Measurements from ENCODE around the gene TEFM. TPM values are rescaled to one million over a fixed set of nuclear protein-coding genes. Genes with fewer than 3 reads are reported as not detected.
"Not testable (repeated sequence)": the region's sequence is repeated elsewhere in the genome, so short reads cannot be mapped to it uniquely, and the experiment has no call there.

TEFM gene
- total RNA-seq, 4 donors from 2014 or later, result 7.4 to 47.4 (median 28.6) TPM

DNA sequence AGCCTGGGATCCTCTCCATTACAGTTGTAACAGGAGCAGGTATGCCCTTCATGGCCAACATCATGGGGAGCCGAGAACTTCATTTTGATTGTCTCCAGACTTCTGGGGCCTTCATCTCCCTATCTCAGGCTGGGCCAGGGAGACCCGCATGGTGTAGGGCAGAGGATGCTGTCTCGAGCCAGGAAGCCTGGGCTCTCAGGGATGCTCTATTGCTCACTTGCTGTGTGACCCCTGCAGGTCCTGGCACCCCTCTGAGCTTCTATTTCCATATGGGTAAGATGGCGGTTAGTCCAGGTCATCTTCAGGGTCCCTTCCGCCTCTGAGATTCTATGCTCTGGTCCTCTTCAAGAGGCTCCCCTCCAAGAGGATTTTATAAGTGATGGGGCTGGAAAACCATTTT lies 44.2 kb upstream of the TEFM start:
- no peak for DNase-seq
- intact Hi-C loops (cut with DNase I; ENCODE audit: low total_unique reads), result no loop called here
- Histone ChIP-seq H3K4me1 (no peaks in the 10 kb centered on the region), H3K4me3 (no peak overlapping the region), H3K9me3 (no peaks in the 10 kb centered on the region), H3K36me3 (no peaks in the 10 kb centered on the region), H3K27me3 (no peaks in the 10 kb centered on the region), H3K27ac (no peak overlapping the region)
- TF ChIP-seq, protein P1, sequence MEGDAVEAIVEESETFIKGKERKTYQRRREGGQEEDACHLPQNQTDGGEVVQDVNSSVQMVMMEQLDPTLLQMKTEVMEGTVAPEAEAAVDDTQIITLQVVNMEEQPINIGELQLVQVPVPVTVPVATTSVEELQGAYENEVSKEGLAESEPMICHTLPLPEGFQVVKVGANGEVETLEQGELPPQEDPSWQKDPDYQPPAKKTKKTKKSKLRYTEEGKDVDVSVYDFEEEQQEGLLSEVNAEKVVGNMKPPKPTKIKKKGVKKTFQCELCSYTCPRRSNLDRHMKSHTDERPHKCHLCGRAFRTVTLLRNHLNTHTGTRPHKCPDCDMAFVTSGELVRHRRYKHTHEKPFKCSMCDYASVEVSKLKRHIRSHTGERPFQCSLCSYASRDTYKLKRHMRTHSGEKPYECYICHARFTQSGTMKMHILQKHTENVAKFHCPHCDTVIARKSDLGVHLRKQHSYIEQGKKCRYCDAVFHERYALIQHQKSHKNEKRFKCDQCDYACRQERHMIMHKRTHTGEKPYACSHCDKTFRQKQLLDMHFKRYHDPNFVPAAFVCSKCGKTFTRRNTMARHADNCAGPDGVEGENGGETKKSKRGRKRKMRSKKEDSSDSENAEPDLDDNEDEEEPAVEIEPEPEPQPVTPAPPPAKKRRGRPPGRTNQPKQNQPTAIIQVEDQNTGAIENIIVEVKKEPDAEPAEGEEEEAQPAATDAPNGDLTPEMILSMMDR (IDR thresholded peaks at IDR 0.05), result no peak
- no peak for TF ChIP-seq POLR2A (IDR thresholded peaks at IDR 0.05)

DNA sequence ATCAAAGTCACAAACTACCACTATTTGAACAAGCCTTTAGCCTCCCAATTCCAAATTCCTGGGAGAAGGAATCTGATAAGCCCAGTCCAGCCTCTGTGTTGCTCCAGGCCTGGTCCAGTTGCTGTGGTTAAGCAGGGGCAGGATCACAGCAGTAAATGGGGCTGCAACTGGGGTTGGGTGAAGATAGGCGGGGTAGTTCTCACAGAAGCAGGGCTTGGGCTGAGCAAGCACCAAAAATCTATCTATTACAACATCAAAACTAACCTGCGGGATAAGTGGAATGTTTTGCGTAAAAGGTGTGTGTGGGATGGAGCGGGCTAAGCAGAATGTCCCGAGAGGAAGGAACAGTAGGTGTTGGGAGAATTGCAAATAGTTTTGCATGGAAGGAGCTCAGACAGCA lies 41.8 kb upstream of the TEFM start:
- intact Hi-C loops (cut with DNase I; ENCODE audit: low total_unique reads), result no loop called here
- TF ChIP-seq, protein P1 (IDR thresholded peaks at IDR 0.05), result no peak
- TF ChIP-seq POLR2A (IDR thresholded peaks at IDR 0.05), result no peak
- Histone ChIP-seq H3K36me3 (no peaks in the 10 kb centered on the region), H3K27me3 (no peaks in the 10 kb centered on the region), H3K4me3 (no peak overlapping the region), H3K4me1 (no peaks in the 10 kb centered on the region), H3K27ac (no peak overlapping the region), H3K9me3 (no peaks in the 10 kb centered on the region)
- no peak for DNase-seq

DNA sequence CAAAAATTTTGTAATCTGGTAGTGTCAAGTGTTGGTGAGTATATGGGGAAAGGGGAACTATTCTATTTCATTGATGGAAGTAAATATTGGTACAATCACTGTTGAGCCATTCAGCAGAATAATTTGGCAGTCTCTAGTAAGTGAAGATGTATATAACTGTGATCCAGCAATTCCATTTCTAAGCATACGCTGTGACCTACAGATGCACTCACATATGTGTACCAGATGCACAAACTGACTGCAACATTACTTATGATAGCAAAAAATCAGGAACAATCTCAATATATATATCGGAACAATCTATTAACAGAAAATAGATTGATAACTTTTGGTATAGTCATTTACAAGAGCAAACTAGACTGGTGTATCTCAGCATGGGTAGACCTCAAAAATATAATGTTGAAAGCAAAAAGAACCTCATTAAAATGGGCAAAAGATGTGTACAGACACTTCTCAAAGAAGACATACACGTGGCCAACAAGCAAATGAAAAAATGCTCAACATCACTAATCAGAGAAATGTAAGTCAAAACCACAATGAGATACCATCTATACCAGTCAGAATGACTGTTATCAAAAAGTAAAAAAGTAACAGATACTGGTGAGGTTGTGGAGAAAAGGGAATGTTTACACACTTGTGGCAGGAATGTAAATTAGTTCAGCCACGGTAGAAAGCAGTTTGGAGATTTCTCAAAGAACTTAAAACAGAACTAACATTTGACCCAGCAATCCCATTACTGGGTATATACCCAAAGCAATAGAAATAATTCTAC lies 36.5 kb upstream of the TEFM start:
- H3K4me1 ChIP-seq, result no peaks in the 10 kb centered on the region
- H3K4me3 ChIP-seq, result no peak overlapping the region
- H3K27ac ChIP-seq, result no peak overlapping the region
- no peak for DNase-seq
- H3K36me3 ChIP-seq, result no peaks in the 10 kb centered on the region
- TF ChIP-seq, protein P1 (IDR thresholded peaks at IDR 0.05), result no peak
- TF ChIP-seq POLR2A (IDR thresholded peaks at IDR 0.05), result no peak
- intact Hi-C loops (cut with DNase I; ENCODE audit: low total_unique reads), result no loop called here
- H3K9me3 ChIP-seq, result no peaks in the 10 kb centered on the region
- no peaks in the 10 kb centered on the region for H3K27me3 ChIP-seq

DNA sequence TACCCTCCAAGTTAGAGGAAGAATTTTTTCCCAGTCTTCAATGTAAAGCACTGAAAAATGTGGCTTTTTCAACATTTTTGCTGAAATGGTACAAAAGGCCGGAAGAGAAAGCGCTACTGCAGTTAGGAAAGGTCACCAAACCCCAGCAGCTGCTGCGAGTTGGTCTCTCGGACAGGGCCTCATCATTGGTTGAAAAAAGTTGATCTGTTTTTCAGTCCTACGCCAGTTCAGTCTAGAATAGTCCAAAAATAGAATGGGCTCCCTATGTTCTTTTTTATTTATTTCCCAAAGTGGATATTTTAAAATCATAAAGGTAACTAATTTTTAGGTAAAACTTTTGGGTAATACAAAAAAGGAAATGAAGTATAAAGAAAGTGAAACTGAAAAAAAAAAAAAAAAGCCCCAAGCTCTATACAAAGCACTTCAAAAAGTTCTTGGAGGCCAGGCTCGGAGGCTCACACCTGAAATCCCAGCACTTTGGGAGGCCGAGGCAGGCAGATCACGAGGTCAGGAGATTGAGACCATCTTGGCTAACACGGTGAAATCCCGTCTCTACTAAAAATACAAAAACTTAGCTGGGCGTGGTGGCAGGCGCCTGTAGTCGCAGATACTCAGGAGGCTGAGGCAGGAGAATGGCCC lies 33.1 kb upstream of the TEFM start:
- Histone ChIP-seq H3K4me3 (no peak overlapping the region), H3K9me3 (no peaks in the 10 kb centered on the region), H3K36me3 (no peaks in the 10 kb centered on the region), H3K27ac (no peak overlapping the region), H3K4me1 (no peaks in the 10 kb centered on the region), H3K27me3 (no peaks in the 10 kb centered on the region)
- no peak for TF ChIP-seq POLR2A (IDR thresholded peaks at IDR 0.05)
- TF ChIP-seq, protein P1 (IDR thresholded peaks at IDR 0.05), result no peak
- no peak for DNase-seq
- intact Hi-C loops (cut with DNase I; ENCODE audit: low total_unique reads), result no loop called here

DNA sequence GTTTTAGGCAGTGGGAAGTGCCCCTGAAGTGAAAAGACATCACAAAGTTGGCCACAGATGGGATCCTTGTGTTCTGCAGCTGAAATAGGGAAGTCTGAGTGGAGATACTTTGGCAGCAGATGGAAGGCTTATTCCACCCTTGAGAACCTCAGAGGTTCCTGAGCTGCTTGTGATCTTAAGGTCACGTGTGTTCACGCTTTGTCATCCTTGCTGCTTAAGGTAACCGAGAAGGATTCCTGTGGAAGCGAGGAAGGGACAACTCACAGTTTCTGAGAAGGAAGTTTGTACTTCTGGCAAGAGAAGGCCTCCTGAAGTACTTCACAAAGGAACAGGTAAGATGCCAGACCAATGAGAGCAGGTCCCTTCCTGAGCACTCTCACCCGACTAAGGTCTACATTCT lies 27.9 kb upstream of the TEFM start:
- Histone ChIP-seq H3K27ac (no peak overlapping the region), H3K9me3 (no peaks in the 10 kb centered on the region), H3K4me3 (no peak overlapping the region), H3K4me1 (no peaks in the 10 kb centered on the region), H3K27me3 (no peaks in the 10 kb centered on the region), H3K36me3 (no peaks in the 10 kb centered on the region)
- TF ChIP-seq, protein P1 (IDR thresholded peaks at IDR 0.05), result no peak
- TF ChIP-seq POLR2A (IDR thresholded peaks at IDR 0.05), result no peak
- no peak for DNase-seq
- intact Hi-C loops (cut with DNase I; ENCODE audit: low total_unique reads), result no loop called here

DNA sequence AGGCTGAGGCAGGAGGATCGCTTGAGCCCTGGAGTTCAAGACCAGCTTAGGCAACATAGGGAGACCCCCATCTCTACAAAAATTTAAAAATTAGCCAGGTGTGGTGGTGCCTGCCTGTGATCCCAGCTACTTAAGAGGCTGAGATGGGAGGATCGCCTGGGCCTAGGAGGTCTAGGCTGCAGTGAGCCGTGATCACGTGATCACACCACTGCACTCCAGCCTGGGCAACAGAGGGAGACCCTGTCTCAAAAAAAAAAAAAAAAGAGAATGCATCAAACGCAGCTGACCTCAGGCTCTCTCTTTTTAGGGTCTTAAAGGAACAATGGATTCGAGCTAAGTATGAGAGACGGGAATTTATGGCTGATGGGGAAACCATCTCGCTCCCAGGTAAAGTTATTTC lies 25.5 kb upstream of the TEFM start:
- H3K4me3 ChIP-seq; H3K4me1 ChIP-seq; H3K36me3 ChIP-seq; H3K9me3 ChIP-seq; intact Hi-C loops (cut with DNase I; ENCODE audit: low total_unique reads); DNase-seq; H3K27me3 ChIP-seq; H3K27ac ChIP-seq: not testable (repeated sequence)
